Muscle of arm (tissue), 12 donors: Measurements from ENCODE around the gene NXPH4. TPM values are rescaled to one million over a fixed set of nuclear protein-coding genes. Genes with fewer than 3 reads are reported as not detected.

Experiments used
- DNase-seq: peaks from one replicate; pipeline ENCODE4 v3.0.0-alpha.2; 2013
- polyA plus RNA-seq, 12 donors: library from polyadenylated mRNA; unstranded; fragments of 120-200 nt; gene quantifications; one replicate each; pipeline ENCODE4 v1.2.1, GENCODE V29; 2013; ENCODE audit not compliant: insufficient read length in 12 of 12

The NXPH4 gene
- polyA plus RNA-seq, 12 donors: 1.7 to 18.1 (median 2.4) TPM; not detected in 2

DNA sequence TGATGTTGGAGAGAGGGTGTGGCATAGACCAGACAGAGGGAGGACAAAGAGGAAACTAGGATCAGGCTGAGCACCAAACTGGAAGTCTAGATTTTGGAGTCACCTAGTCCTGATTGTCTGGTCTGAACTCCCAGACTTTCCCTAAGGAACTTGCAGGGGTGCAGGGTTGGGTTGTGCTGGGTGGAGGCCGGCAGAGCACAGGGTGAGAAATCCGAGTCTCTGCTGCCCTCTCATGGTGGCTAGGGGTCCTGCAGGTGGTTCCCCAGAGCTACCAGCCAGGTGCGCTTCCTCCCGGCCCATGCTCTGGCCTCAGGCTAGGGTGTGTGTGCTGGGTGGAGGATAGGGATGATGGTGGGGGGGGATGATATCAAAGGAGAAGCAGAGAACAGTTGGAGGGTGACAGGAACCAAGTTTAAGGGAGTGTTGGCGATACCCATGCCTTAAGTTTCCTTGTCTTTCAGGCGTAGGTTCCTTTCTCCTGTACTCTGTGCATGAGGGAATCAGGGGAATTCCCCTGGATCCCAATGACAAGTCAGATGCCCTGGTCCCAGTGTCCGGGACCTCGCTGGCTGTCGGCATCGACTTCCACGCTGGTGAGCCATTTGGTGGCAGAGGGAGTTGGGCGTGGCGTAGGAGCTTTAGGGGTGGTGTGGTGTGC is 33.5 kb upstream of the NXPH4 start:
- peak; percentile 77 for DNase-seq

DNA sequence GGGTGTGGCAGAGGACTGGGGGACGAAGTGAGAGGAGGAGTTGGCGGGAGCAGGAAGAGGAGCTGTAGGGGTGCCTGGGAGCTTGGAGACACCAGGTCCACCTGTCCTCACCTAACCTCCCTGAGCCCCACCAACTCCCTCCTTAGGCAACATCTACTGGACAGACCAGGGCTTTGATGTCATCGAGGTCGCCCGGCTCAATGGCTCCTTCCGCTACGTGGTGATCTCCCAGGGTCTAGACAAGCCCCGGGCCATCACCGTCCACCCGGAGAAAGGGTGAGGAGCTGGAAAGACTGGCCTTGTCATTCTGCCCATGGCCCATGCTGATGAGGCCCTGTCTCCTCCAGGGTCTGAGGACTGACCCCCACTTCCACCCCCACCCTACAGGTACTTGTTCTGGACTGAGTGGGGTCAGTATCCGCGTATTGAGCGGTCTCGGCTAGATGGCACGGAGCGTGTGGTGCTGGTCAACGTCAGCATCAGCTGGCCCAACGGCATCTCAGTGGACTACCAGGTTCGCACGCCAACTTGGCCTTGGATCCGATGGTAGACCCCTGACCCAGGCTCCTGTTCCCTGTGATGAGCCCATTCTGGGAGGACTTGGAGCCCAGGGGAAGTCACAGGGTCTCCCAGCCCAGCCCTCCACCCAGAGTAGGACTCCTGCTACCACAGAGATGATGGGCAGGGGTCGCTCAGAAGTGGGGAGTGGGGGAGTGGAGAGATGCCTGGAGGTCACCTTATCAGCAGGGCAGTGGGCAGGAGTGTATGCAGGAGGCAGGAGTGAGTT is 32.5 kb upstream of the NXPH4 start:
- DNase-seq: no peak

- DNase-seq: no peak
Measured at GRCh38 chr12:57185403-57185802, 31.2 kb upstream of the NXPH4 start.

- DNase-seq: no peak
Measured at GRCh38 chr12:57185906-57186508, 30.6 kb upstream of the NXPH4 start.

DNA sequence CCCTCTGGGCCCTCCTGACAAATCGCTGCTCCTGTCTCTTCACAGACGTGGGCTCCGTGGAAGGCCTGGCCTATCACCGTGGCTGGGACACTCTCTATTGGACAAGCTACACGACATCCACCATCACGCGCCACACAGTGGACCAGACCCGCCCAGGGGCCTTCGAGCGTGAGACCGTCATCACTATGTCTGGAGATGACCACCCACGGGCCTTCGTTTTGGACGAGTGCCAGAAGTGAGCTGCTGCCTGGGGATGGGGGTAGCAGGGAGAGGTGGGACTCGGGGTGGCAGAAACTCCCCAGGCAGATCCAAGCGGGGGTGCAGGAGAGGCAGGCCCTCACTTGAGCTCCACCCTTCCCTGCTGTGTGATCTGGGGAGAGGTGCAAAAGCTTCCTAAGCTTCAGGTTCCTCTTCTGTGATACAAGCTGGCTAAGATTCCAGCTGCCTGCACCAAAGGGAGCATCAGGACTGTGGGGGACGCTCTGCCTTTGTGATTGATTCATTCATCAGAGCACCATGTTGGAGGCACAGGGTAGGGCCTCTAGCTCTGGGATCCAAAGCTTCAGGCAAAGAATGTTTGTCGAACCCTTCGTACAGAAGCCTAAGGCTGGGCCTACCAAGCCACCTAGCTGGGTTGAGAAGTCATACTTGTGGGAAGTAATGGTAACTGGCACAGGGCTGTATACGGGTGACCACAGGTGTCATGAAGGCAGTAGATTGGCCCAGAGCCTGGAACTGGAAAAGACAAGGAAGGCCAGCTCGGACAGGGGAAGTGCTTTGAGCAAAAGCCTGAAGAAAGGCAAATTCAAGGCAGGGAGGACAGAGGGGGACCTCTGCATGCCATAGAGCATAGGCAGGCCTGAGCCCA is 29.1 kb upstream of the NXPH4 start:
- DNase-seq: no peak

DNA sequence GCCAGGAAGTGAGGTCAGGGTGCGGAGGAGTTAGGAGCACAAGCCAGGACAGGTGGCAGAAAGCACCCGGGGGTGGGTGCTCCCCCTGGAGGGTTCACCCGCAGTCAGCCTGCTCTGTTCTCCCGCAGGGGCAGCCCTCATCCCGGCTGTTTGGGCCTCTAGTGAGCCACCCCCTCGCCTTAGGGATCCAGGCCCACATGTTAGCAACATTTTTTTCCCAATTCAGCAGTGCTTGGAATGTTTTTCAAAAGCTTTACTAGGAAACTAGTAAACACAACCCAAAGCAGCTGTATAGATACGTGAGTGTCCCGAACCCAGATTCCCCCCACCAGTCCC is 28.5 kb upstream of the NXPH4 start:
- no peak for DNase-seq

DNA sequence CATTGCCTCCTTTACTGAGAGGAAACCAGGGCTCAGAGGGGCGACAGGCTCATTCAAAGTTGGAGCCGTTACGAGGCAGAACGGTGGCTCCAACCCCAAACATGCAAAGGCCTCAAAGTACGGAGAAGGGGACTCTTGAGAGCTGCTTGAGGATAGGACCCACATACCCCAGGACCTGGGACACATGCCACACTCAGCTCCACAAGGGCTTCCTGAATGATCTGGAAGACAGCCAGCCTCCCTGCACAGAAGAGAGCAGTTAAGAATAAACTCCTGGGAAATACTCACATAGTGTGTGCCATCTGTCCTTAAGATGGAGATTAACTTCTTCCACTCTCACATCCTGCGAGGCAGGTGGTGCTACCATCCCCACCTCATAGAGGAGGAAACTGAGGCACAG is 26.6 kb upstream of the NXPH4 start:
- no peak for DNase-seq

GRCh38 chr12:57190821-57191220 is 25.8 kb upstream of the NXPH4 start:
- DNase-seq: no peak

- no peak for DNase-seq
Measured at GRCh38 chr12:57191410-57191809, 25.2 kb upstream of the NXPH4 start.

- DNase-seq: no peak
Measured at GRCh38 chr12:57192920-57193319, 23.7 kb upstream of the NXPH4 start.

- no peak for DNase-seq
Measured at GRCh38 chr12:57193706-57194245, 22.8 kb upstream of the NXPH4 start.

- DNase-seq: no peak
Measured at GRCh38 chr12:57194253-57194652, 22.3 kb upstream of the NXPH4 start.

DNA sequence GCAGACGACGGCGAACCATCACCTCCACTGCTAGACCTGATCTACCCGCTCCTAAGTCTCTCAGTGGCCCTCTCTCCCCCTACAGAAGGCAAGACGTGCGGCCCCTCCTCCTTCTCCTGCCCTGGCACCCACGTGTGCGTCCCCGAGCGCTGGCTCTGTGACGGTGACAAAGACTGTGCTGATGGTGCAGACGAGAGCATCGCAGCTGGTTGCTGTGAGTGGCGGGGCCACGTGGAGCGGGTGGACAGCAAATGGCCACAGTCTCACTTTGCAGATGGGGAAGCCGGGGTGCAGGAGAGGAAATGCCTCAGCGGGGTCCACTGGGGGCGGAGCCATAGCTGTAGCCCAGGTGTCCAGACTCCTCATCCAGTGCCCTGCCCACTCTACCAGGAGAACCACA is 21.4 kb upstream of the NXPH4 start:
- DNase-seq: no peak

GRCh38 chr12:57195611-57196371 is 20.8 kb upstream of the NXPH4 start:
- no peak for DNase-seq

- DNase-seq: no peak
Measured at GRCh38 chr12:57196439-57196838, 20.2 kb upstream of the NXPH4 start.

- DNase-seq: no peak
Measured at GRCh38 chr12:57196956-57197355, 19.6 kb upstream of the NXPH4 start.

DNA sequence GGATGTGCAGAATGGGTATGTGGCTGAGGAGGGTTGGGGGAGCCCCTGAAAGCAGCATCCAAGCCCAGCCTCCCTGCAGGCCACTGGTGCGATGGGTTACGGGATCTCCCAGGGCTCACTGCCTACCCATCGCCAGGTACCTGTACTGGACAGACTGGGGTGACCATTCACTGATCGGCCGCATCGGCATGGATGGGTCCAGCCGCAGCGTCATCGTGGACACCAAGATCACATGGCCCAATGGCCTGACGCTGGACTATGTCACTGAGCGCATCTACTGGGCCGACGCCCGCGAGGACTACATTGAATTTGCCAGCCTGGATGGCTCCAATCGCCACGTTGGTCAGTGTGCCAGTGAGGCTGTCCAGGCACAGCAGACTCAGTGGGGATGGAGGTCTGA is 18.3 kb upstream of the NXPH4 start:
- no peak for DNase-seq

DNA sequence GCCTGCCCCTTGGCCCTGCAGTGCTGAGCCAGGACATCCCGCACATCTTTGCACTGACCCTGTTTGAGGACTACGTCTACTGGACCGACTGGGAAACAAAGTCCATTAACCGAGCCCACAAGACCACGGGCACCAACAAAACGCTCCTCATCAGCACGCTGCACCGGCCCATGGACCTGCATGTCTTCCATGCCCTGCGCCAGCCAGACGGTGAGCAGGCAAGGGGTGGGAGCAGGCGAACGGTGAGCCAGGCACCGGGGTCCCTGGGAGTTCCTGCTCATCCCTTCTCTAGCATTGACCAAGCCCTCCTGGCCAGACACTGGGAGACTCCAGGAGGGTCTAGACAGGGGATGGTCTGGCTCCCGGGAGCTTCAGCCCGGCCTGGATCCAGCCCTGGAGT is 17.4 kb upstream of the NXPH4 start:
- no peak for DNase-seq

GRCh38 chr12:57200497-57200896 is 16.1 kb upstream of the NXPH4 start:
- no peak for DNase-seq

DNA sequence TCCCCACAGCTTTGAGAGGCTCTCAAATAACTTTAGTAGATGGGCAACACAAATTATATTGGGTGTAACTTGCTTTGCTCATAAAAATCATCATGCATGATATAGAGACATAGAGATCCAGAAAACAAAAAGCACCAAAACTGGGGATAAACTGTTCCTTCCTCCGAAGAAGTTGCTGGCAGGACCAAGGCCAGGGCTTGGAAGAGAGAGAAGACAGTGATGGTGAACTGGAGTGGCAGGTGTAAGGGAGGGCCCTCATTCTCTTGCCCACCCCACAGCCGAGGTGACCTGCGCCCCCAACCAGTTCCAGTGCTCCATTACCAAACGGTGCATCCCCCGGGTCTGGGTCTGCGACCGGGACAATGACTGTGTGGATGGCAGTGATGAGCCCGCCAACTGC is 15.4 kb upstream of the NXPH4 start:
- no peak for DNase-seq

- DNase-seq: no peak
Measured at GRCh38 chr12:57201631-57202030, 15.0 kb upstream of the NXPH4 start.
